Brain microvascular endothelial cell (primary cell): ENCODE measurements around the gene PRTFDC1.

Experiments used
- DNase-seq: peaks from one replicate; pipeline ENCODE4 v3.0.0-alpha.2; 2020
- H3K27ac ChIP-seq: fragments of 250-450 bp; sonication (Bioruptor Pico); 2 replicates; pipeline ENCODE4 v1.5.1; 2020; ENCODE audit warnings: mild to moderate bottlenecking, moderate library complexity
- H3K27me3 ChIP-seq: fragments of 250-450 bp; sonication (Bioruptor Pico); replicated peaks from 2 replicates; pipeline ENCODE4 v1.5.1; 2020; ENCODE audit warnings: mild to moderate bottlenecking
- H3K36me3 ChIP-seq: fragments of 250-450 bp; sonication (Bioruptor Pico); replicated peaks from 2 replicates; pipeline ENCODE4 v1.5.1; 2020; ENCODE audit warnings: mild to moderate bottlenecking
- H3K4me3 ChIP-seq: 2 replicates; pipeline ENCODE4 v1.5.1; 2011; ENCODE audit warnings: low read depth, mild to moderate bottlenecking, control low read depth, low read length, moderate library complexity
- in situ Hi-C: cut with HindIII; loops from 2 replicates; pipeline ENCODE4 v1.10.0; 2017; ENCODE audit warnings: low sequenced_read_pairs, low pct_ligation_motif_present
- TF ChIP-seq, protein P1 (sequence below): IDR thresholded peaks from 2 replicates; pipeline ENCODE4 v1.5.1; 2011; ENCODE audit warnings: low read depth, mild to moderate bottlenecking, moderate library complexity, low read length, control low read depth, inconsistent platforms; ENCODE audit errors: missing control alignments

Gene PRTFDC1

DNA sequence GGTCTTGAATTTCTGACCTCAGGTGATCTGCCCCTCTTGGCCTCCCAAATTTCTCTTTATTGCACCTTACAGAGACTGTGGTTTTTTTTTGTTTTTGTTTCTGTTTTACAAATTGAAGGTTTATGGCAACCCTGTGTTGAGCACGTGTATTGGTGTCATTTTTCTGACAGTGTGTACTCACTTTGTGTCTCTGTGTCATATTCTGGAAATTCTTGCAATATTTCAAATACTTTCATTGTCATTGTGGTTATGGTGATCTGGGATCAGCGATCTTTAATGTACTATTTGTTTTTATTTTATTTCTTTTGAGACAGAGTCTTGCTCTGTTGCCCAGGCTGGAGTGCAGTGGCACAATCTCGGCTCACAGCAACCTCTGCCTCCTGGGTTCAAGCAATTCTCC lies 89.8 kb downstream of the PRTFDC1 start:
- Histone ChIP-seq H3K27ac (no peak overlapping the region), H3K27me3 (no peaks in the 10 kb centered on the region), H3K4me3 (no peak overlapping the region), H3K36me3 (no peaks in the 10 kb centered on the region)
- TF ChIP-seq, protein P1, sequence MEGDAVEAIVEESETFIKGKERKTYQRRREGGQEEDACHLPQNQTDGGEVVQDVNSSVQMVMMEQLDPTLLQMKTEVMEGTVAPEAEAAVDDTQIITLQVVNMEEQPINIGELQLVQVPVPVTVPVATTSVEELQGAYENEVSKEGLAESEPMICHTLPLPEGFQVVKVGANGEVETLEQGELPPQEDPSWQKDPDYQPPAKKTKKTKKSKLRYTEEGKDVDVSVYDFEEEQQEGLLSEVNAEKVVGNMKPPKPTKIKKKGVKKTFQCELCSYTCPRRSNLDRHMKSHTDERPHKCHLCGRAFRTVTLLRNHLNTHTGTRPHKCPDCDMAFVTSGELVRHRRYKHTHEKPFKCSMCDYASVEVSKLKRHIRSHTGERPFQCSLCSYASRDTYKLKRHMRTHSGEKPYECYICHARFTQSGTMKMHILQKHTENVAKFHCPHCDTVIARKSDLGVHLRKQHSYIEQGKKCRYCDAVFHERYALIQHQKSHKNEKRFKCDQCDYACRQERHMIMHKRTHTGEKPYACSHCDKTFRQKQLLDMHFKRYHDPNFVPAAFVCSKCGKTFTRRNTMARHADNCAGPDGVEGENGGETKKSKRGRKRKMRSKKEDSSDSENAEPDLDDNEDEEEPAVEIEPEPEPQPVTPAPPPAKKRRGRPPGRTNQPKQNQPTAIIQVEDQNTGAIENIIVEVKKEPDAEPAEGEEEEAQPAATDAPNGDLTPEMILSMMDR = no peak
- in situ Hi-C loops = no loop called here
- no peak for DNase-seq

DNA sequence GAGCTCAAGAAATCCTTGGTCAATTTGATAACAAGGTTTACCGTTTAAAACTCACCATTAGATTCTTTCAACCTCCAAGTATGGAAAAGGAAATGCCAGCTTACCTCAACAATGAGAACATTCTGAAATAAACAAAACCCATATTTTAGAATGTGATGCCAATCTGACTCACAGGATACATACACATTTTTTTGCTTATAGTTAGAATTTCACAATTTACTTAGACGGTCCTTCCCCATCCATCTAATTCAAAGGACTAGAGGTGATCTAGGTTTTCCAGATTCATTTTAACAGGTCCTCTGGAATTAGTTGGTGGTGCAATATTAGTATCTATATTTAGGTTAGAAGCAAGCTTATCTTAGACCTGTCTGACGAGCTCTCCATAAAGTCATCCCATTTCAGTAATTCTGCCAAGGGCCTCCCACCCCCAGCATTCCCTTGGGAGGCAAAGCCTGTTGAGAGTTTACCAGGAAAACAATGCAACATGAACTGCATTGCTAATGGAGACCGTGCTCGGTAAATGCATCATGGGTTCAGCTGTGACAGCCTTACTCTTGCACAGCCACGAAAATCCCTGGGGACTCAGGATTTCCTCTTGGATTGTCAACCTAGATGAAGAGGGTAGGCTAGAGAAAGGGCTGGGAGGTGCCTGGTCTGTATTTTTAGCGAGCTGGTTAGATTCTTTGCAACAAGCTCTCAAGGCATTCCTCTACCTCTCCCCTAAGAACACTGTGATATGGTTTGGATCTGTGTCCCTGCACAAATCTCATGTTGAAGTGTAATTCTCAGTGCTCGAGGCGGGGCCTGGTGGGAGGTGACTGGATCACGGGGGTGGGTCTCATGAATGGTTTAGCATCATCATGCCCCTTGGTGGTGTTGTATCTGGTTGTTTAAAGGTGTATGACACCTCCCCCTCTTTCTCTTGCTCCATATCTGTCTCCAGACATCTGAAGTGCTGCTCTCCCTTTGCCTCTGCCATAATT lies 93.8 kb downstream of the PRTFDC1 start:
- DNase-seq = peak; percentile 42
- Histone ChIP-seq H3K36me3 (no peaks in the 10 kb centered on the region), H3K27ac (no peak overlapping the region), H3K4me3 (no peak overlapping the region), H3K27me3 (no peaks in the 10 kb centered on the region)
- in situ Hi-C loops = no loop called here
- TF ChIP-seq, protein P1 = no peak

DNA sequence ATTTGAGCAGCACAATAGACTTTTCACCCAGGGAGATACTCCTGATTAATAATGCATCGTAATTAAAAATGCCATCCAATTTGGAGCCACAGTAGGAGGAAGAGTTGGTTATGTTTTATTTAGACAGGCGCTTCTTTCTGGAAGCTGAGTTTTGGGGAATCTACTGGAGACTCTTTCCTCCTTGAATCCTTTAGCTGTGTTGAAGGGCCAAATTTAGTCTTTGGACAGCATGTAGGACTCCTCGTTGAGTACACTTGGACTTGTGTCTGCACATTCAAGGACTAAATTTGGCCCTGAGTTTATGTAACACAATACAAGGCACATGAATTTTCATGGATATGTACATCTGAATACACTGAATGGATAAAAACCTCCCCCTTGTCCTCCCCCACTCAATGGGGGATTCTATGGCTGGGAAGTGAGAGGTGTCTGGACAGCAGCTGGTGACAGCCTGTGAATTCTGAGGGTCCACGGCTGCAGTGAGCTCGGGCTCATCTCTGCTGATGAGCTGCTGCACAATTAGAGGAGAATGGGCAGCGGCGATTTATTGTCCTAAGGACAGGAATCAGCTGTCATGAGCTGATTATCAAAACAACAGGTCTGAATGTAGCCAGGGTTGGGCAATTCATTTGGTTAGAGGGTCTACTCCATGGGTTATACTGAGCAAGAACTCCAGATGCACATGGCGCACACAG lies 95.2 kb downstream of the PRTFDC1 start:
- no peak overlapping the region for H3K4me3 ChIP-seq
- in situ Hi-C loops = no loop called here
- no peaks in the 10 kb centered on the region for H3K36me3 ChIP-seq
- TF ChIP-seq, protein P1 = no peak
- no peaks in the 10 kb centered on the region for H3K27me3 ChIP-seq
- no peak for DNase-seq
- H3K27ac ChIP-seq = no peak overlapping the region

DNA sequence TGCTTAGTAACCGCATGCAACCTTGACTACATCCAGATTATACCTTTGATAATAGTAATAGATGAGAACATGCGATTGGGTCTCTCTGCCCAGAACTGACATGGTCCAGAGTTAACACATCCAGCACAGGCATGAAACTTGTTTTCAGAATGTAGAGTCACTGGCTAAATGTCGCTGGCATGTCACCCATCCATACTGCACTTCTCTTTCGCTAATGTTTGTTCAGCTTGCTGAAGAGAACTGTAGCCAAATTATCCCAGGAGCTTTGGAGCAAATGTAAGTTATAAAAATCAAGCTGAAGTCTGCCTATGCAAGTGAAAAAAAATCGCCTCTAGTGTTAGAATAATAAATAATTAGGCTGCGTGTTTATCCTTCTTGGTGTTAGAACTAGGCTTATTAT lies 98.2 kb downstream of the PRTFDC1 start:
- DNase-seq = no peak
- Histone ChIP-seq H3K36me3 (no peaks in the 10 kb centered on the region), H3K4me3 (no peak overlapping the region), H3K27me3 (no peaks in the 10 kb centered on the region), H3K27ac (no peak overlapping the region)
- in situ Hi-C loops = no loop called here
- TF ChIP-seq, protein P1 = no peak

- in situ Hi-C loops = no loop called here
- TF ChIP-seq, protein P1 = no peak
- no peak for DNase-seq
- Histone ChIP-seq H3K27me3 (no peaks in the 10 kb centered on the region), H3K27ac (no peak overlapping the region), H3K4me3 (no peak overlapping the region), H3K36me3 (no peaks in the 10 kb centered on the region)
Measured at GRCh38 chr10:24853661-24854060, 98.7 kb downstream of the PRTFDC1 start.
